Lung (tissue), 12 donors: ENCODE measurements around the gene NLRP1. TPM values are rescaled to one million over a fixed set of nuclear protein-coding genes. Genes with fewer than 3 reads are reported as not detected.

ENCODE experiments used
- ATAC-seq: fragments of 200-7000 bp; cut with Tn5 transposase; one replicate; pipeline ENCODE4 v1.9.1; 2020; ENCODE audit warnings: moderate number of reproducible peaks; ENCODE audit not compliant: insufficient read depth, low FRiP score
- DNase-seq, 3 donors: peaks; one replicate each; pipeline ENCODE4 v3.0.0-alpha.2; 2013 to 2017
- H3K27ac ChIP-seq, 2 donors: one replicate each; pipeline ENCODE4 v1.5.1; 2013; ENCODE audit warnings: mild to moderate bottlenecking in 2 of 2, moderate library complexity in 2 of 2, control low read depth in 1 of 2, inconsistent platforms in 1 of 2, low read depth in 1 of 2, low read length in 1 of 2
- H3K27me3 ChIP-seq, 3 donors: one replicate each; pipeline ENCODE4 v1.5.1; 2013; ENCODE audit warnings: low read length in 2 of 3; ENCODE audit not compliant: control insufficient read depth in 3 of 3, insufficient read depth in 3 of 3
- H3K36me3 ChIP-seq, 4 donors: one replicate each; pipeline ENCODE4 v1.5.1; 2013; ENCODE audit warnings: low read length in 4 of 4, mild to moderate bottlenecking in 1 of 4, moderate library complexity in 1 of 4; ENCODE audit not compliant: control insufficient read depth in 4 of 4, insufficient read depth in 4 of 4
- H3K4me1 ChIP-seq, 5 donors: one replicate each; pipeline ENCODE4 v1.5.1; 2013; ENCODE audit warnings: low read length in 5 of 5, mild to moderate bottlenecking in 2 of 5, moderate library complexity in 1 of 5; ENCODE audit not compliant: control insufficient read depth in 5 of 5, insufficient read depth in 5 of 5
- H3K4me3 ChIP-seq: one replicate; pipeline ENCODE4 v1.5.1; 2013; ENCODE audit warnings: mild to moderate bottlenecking, control low read depth, moderate library complexity
- H3K9ac ChIP-seq, 2 donors: one replicate each; pipeline ENCODE4 v1.5.1; 2013; ENCODE audit warnings: low read length in 2 of 2, control low read depth in 1 of 2; ENCODE audit not compliant: insufficient read depth in 1 of 2
- H3K9me3 ChIP-seq, 4 donors: one replicate each; pipeline ENCODE4 v1.5.1; 2013; ENCODE audit warnings: low read length in 3 of 4, mild to moderate bottlenecking in 1 of 4, moderate library complexity in 1 of 4; ENCODE audit not compliant: control insufficient read depth in 4 of 4, insufficient read depth in 3 of 4
- CTCF ChIP-seq: IDR thresholded peaks from 2 replicates; pipeline ENCODE4 v1.5.1; 2012; ENCODE audit warnings: mild to moderate bottlenecking; ENCODE audit errors: control extremely low read depth, extremely low read depth
- WGBS, 2 donors: extraction: QIAGEN DNeasy Blood & Tissue Kit; methylation state at CpG; one replicate each; pipeline ENCODE4 v1.1.7; 2013; 5-methylcytosine and 5-hydroxymethylcytosine counted together
- polyA plus RNA-seq, 2 donors: library from polyadenylated mRNA; stranded (reverse); fragments of 200-250 nt; gene quantifications; one replicate each; pipeline ENCODE4 v1.2.1, GENCODE V29; 2013
- total RNA-seq, 2 donors: library from RNA; depleted of rRNA in 1 of 2; stranded (reverse); fragments of >200 nt in 1 of 2; gene quantifications; one replicate each; pipeline ENCODE4 v1.2.1, GENCODE V29; 2014 to 2021
- donor health status: control.
- donor health status: control.
- donor health status: Bipolar disorder and iron deficiency.
- donor health status: healthy.
- donor health status: DM: yes; HTN: yes; CAD: no.

Gene NLRP1
- total and polyA plus RNA-seq, 4 donors, result 14.5 to 33.1 (median 25.2) TPM

GRCh38 chr17:5536866-5537650, 47.3 kb downstream of the NLRP1 start:
- H3K4me3 ChIP-seq, result no peak overlapping the region
- WGBS, 2 donors, result 83 to 90% methylated on average over 11 of the region's 11 CpGs
- H3K9ac ChIP-seq, result no peak overlapping the region
- H3K27me3 ChIP-seq, result no peaks in the 10 kb centered on the region
- TF ChIP-seq CTCF, result no peak
- no peak for ATAC-seq
- peaks cover 0 to 37% (median 0%) of the 10 kb centered on the region in 4 donors for H3K36me3 ChIP-seq
- H3K4me1 ChIP-seq, result no peaks in the 10 kb centered on the region
- DNase-seq, result no peak
- no peaks in the 10 kb centered on the region for H3K9me3 ChIP-seq
- no peak overlapping the region for H3K27ac ChIP-seq

- peaks cover 0 to 39% (median 0%) of the 10 kb centered on the region in 4 donors for H3K36me3 ChIP-seq
- H3K4me3 ChIP-seq, result no peak overlapping the region
- H3K27ac ChIP-seq, result no peak overlapping the region
- no peaks in the 10 kb centered on the region for H3K27me3 ChIP-seq
- TF ChIP-seq CTCF, result no peak
- WGBS, 2 donors, result 93 to 94% methylated on average over 2 of the region's 2 CpGs
- ATAC-seq, result no peak
- no peaks in the 10 kb centered on the region for H3K9me3 ChIP-seq
- no peak for DNase-seq
- no peak overlapping the region for H3K9ac ChIP-seq
- H3K4me1 ChIP-seq, result no peaks in the 10 kb centered on the region
Measured at GRCh38 chr17:5535436-5535835, 48.9 kb downstream of the NLRP1 start.

GRCh38 chr17:5533486-5534315, 50.6 kb downstream of the NLRP1 start:
- Histone ChIP-seq H3K27me3 (no peaks in the 10 kb centered on the region), H3K9ac (no peak overlapping the region), H3K4me3 (no peak overlapping the region), H3K36me3 (peaks cover 0 to 32% (median 0%) of the 10 kb centered on the region in 4 donors), H3K27ac (no peak overlapping the region), H3K4me1 (no peaks in the 10 kb centered on the region), H3K9me3 (no peaks in the 10 kb centered on the region)
- no peak for TF ChIP-seq CTCF
- DNase-seq (no peak), ATAC-seq (no peak)
- 89 to 92% methylated on average over 18 of the region's 18 CpGs for WGBS, 2 donors
